NCI-H1417 (cell line): ENCODE data around the gene GP1BB.
A peak's percentile ranks its signal among the peaks of the same experiment; 100 is the strongest.

Experiments used
- DNase-seq, 3 experiments: peaks; one replicate each; lab custom pipeline; 2025; lab: John Stamatoyannopoulos, UW

The GP1BB gene

GRCh38 chr22:19727310-19728150 lies 4.2 kb downstream of the GP1BB start:
- no peak for DNase-seq

- no peak for DNase-seq
Observed at GRCh38 chr22:19728271-19728670, 4.9 kb downstream of the GP1BB start.

- DNase-seq: no peak
Observed at GRCh38 chr22:19728836-19729235, 5.5 kb downstream of the GP1BB start.

- no peak for DNase-seq
Observed at GRCh38 chr22:19729507-19729906, 6.2 kb downstream of the GP1BB start.

- no peak for DNase-seq
Observed at GRCh38 chr22:19730198-19730597, 6.9 kb downstream of the GP1BB start.

DNA sequence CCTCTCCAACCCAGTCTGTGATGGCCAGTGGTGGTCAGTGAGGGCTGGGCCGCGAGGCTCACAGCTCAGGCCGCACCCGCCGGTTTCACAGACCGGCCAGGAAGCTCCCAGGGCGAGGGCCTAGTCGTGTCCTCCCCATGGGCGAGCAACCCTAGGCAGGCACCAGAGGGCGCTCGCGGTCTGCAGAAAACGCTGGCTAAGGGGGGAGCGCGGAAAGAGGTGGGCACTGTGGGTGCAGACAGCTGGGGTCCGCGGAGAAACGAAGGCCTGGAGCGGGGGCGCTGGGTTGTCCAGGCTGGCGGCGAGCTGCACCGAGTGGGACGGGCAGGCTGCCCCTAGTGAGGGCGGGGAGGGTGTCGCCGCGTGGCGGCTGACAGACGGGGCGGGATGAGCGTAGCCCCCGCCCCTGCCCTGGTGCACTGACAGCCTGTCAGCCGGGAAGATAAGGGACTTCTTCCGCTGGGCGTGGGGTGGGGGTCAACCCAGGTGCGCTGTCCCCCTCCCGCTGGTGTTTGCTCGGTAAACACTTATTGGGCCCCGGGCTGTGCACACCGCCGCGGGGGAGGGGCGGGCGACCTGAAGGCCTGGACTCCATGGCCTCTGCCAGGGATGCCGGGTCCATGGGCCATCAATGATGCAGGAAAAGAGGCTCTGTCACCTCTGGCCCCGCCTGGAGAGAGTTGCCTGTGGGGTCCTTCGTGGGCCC lies 7.5 kb downstream of the GP1BB start:
- DNase-seq: peak; percentile 45 to 90 (median 84)

DNA sequence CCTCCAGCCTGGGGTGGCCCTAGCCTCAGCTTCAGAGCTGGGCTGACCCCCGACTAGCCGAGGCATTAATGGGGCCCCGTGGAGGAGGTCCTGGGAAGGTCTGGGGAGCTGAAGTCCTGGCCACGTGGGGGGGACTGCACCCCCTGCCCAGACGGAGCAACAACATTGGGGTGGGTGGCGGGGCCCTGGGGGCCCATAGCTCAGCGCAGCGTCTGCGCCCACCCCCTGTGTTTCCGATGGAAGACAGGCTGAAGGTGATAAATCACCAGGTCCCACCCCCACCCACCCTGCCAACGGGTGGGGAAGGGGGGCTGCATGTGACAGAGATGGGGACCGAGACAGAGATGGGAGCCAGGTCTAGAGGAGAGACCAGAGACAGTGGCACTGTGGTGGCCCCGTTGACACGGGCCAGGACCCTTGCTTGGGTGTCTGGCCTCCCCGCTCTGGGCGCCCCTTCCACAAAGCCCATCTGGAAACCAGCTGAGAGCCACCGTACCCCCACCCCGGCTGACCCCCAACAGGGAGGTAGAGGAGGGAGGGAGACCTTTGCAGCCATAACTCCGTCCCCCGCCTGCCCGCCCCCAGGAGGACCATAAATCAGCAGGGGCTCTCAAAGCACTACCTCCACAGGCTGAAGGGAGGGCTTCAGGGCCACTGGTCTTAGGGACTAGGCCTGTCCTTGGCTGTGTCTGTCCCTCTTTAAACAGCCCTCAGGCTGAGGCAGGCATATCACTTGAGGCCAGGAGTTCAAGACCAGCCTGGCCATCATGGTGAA lies 8.2 kb downstream of the GP1BB start:
- peak in 1 of 3 experiments; percentile 33 for DNase-seq

DNA sequence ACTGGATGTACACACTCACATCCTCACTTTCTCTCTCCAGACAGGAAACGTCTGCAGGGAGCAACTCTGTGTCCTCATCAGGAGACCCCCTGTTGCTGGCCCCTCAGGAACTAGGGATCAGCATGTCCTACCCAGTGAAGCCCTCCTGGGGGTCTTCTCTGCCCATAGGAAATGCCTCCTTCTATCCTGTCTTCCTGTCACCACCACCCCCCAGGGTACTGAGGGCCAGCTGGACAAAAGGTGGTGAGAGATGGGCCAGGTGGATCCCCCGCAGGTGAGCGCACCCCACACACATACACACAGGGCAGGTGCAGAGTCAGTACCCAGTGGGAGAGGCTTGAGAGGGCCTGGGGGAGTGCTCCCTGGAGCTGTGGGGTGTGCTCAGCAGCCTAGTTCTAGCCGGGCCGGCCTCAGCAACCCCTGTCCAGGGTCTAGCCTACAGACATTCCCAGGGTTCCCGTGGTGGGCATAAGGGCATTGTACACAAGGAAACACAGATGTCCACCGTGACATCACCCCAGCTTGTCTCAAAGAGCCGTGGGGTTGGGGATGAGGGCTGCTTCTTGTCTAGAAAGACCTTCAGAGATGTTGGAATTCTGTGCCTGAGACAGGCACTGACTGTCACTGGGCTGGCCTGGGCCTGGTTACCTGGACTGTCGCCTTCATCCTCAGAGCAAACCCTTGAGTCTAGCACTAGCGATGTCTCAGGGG lies 9.2 kb downstream of the GP1BB start:
- DNase-seq: peak in 2 of 3 experiments; percentile 18 to 27

- no peak for DNase-seq
Observed at GRCh38 chr22:19733755-19734154, 10.4 kb downstream of the GP1BB start.

GRCh38 chr22:19734163-19734562 lies 10.8 kb downstream of the GP1BB start:
- DNase-seq: no peak

DNA sequence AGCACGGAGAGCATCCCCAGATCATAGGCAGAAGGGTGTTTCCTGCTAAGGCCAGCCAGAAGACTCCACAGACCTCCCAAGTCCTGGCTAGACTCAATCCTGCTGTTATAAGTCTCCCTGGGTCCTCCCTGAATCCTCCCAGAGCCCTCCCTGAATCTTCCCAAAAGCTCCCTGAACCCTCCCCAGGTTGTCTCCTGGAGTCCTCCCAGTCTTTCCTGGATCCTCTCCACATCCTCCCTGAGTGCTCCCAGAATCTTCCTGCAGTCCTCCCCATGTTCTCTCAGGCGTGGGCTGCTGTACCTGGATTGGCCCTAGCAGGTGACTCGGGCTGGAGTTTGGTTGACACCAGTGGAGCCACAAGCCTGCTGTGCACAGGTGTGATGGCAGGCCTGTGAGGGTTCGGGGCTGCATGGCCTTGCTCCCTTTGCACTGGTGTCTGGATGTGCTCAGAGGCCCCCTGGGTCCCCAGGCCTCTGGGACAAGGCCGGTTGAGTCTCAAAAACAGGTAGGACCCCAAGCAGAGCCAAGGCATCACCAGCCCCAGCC lies 11.6 kb downstream of the GP1BB start:
- no peak for DNase-seq

DNA sequence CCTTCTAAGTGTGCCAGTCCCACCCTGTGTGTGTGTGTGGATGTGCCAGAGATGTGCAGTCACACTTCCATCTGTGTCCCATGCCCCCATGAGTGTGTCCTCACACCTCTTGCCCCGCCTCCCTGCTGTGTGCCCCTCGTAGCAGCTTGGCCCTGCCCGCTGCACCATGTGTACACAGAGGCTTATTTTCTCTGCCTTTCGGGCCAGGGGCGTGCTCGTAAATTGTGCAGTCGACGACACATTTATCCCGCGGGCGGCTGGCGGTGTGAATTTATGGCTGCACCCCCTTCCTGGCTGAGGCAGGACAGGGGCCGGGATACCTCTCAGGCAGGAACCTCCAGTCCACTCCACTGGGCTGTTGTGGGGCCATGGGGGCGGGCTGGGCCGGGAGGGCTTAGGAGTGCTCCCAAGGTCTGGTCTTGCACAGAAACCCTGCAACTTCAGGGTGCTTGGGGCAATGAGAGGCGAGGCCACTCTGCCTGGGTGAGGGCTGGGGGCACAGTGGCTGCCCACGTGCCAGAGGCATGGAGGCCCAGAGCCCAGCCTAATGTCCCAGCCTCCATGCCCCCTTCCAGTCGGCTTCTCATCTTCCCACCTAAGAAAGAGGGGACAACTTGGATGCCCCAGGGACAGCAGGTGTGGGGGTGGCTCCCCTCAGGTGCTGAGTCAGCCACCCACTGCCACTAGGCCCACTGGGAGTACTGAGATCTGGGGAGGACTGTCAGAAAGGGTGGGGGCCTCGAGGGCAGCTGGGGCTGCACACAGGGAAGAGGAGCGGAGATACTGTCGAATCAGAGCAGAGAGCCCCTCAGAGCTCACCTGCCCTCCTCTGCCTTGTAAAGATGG lies 12.5 kb downstream of the GP1BB start:
- DNase-seq: no peak

GRCh38 chr22:19737846-19738663 lies 14.7 kb downstream of the GP1BB start:
- DNase-seq: no peak

DNA sequence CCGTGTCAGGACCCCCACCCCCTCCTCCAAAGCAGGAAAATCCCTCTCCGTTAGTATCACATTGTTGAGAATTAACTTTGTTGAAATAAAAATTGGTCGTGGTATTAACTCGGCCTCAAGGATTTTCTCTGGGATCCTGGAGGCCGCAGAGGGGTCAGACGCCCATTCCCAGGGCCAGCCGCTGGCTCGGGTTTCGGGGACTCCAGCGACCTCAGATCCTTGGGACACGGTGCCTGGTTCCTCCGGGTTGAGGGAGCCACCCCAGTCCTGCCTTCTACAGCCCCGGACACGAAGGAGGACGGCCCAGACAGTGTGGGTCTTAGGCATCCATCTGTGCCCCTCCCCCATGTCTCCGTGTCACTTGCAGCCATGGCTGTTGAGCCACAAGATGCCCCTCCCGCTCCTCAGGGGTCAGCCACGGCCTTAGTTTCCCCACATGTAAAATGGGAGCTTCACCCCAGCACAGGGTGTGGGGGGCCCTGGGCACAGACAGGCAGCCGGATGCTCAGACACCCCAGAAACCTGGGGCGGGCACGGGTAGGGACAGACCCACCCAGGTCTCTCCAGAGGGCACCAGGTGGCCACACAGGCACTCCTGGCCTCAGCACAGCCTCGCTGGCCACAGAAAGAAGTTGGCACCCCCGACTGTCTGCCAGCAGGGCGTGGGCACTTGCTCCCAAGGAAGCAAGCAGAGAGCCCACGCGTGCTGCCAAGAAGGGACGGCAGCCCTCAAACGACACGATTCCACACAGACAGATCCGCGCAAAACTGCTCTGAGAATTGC lies 15.5 kb downstream of the GP1BB start:
- DNase-seq: no peak

DNA sequence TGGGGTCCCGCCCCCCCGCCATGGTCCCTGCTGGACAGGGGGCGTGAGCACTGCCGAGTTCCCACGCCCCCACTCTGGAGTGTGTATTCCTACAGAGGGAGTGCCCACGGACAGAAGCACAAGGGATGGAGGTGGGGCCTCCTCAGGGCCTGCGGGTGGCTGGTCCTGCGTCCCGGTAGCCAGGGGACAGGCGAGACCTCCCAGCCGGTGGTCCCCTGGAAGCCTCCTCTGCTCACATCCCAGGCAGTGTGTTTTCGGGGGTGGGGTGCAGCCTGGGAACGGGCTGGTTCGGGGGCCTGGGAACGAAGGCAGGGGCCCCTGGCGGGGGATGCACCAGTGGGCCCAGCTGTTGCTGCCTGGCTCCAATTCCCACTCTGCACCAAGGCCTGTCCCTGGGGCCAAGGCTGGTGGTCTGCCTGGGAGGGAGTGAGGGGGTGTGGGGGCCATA lies 16.1 kb downstream of the GP1BB start:
- DNase-seq: no peak

GRCh38 chr22:19739911-19740449 lies 16.6 kb downstream of the GP1BB start:
- DNase-seq: no peak

DNA sequence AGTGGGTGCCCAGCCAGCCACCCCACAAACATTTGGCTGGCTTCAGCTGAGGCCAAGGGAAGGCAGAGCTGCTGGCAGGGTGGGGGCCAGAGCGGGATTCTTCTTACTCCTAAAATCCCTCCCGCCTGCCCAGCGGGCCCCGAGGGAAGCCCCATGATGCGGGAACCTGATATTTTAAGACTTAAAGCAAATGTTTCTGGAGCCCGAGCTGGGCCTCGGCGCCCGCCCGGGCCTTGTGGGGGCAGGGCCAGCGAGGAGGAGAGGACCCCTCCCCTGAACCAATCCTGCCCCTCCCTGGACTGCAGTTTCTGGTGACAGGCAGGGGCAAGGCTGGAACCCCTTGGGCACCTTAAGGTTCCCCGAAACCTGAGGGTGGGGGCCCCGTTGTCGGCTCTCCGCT lies 17.2 kb downstream of the GP1BB start:
- DNase-seq: no peak

GRCh38 chr22:19741053-19741452 lies 17.7 kb downstream of the GP1BB start:
- no peak for DNase-seq
